GM23248 (cell line): ENCODE measurements around the gene LCN9.

Experiments
- EZH2 ChIP-seq: fragments of 200-600 bp; sonication (generic); IDR thresholded peaks from 2 replicates; pipeline ENCODE4 v1.6.1; 2018; ENCODE audit warnings: antibody characterized with exemption, mild to moderate bottlenecking; ENCODE audit not compliant: insufficient read depth, poor library complexity, severe bottlenecking
- EZH2phosphoT487 ChIP-seq: fragments of 200-600 bp; sonication (generic); IDR thresholded peaks from 2 replicates; pipeline ENCODE4 v1.6.1; 2018; ENCODE audit warnings: antibody characterized with exemption, moderate library complexity, mild to moderate bottlenecking, low read depth; ENCODE audit not compliant: insufficient read depth

- TF ChIP-seq EZH2phosphoT487, result no peak
- TF ChIP-seq EZH2, result no peak
These were observed 4.4 kb downstream of the LCN9 start for GRCh38 chr9:135667463-135668001.
